GM21786 (cell line): Measurements from ENCODE around the gene MIF.

ENCODE experiments used
- ATAC-seq: cut with Tn5 transposase; IDR thresholded peaks from one replicate; pipeline ENCODE4 v1.9.1; 2021; ENCODE audit not compliant: unreplicated experiment

MIF gene

DNA sequence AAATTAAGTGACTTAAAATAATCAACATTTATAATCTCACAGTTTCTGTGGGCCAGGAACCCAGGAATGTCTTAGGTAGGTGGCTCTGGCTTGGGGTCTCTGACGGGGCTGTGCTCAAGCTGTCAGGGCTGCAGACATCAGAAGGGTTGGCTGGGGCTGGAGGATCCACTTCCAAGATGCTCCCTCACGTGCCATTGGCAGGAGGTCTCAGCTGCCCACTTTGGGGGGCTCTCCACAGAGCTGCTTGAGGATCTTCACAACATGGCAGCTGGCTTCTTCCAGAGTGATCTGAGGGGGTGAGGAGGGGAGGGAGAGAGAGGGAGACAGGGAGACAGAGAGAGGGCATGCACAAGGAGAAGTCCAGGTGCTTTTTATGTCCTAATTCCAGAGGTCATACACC, 18.4 kb upstream of the MIF start:
- ATAC-seq, result no peak

DNA sequence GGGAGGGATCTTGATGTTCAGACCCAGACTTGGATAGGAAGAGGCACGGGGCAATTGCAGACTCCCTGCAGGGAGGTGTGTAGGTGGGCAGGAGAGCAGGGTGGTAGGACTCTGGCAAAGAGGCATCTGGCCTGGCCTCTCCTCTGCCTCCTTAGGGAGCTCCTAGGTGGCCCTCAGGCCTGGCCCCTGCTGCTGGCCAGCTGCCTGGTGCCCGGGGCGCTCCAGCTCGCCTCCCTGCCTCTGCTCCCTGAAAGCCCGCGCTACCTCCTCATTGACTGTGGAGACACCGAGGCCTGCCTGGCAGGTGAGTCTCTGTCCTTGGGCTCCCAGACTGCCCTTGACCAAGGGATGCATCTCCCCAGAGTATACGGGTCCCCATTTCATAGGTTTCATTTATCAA, 16.6 kb upstream of the MIF start:
- ATAC-seq, result no peak

- no peak for ATAC-seq
Measured at GRCh38 chr22:23878219-23878618, 16.0 kb upstream of the MIF start.

- no peak for ATAC-seq
Measured at GRCh38 chr22:23882370-23882769, 11.8 kb upstream of the MIF start.

DNA sequence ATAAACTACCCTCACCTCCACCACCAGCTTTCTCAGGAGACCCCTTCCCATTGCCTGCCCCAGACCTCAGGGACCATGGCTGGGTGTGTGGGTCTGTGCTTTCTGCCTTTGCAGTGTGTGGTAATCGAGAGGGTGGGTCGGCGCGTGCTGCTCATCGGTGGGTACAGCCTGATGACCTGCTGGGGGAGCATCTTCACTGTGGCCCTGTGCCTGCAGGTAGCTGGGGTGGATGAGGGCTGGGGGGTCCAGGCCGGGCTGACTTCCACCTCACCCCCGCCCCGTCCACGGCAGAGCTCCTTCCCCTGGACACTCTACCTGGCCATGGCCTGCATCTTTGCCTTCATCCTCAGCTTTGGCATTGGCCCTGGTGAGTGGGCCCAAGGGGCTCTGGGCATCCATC, 10.5 kb upstream of the MIF start:
- ATAC-seq, result no peak

GRCh38 chr22:23884140-23884539, 10.0 kb upstream of the MIF start:
- ATAC-seq, result no peak

- no peak for ATAC-seq
Measured at GRCh38 chr22:23888615-23889401, 5.4 kb upstream of the MIF start.

DNA sequence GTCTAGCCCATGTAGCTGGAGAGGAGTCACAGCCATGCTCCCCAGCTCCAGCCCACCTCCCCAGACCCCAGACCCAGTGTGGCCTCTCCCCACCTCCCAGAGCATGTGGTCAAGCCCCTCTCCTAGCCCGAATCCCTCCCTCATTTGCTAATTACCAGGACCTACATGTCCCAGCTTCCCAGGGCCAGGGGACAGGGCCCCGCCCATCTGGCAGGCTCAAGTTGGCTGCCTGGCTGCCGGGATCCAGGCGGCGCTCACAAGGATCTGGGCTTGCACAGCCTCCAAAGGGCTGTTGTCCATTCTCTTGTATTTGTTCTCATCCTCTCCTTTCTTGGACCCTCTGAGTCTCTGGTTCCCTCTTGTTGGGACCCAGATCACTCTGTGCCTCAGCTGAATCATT, 4.6 kb upstream of the MIF start:
- ATAC-seq, result no peak

DNA sequence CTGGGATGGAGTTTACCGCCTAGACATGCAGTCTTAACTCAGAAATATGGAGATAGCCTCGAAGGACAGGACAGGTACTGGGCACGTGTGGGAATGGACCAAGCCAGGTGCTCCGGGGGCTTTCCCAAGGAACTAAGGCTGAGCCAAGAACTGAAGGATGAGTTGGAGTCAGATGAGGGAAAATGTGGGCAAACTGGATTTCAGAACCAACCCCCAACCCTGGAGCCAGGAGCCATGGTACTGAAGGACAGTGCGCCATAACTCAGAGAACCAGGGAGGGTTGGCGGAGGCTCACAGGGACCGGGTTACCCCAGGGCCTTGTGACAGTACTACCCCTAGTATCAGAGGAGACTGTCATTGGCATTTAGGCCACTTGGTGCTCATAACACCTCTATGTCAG, 2.5 kb upstream of the MIF start:
- no peak for ATAC-seq

DNA sequence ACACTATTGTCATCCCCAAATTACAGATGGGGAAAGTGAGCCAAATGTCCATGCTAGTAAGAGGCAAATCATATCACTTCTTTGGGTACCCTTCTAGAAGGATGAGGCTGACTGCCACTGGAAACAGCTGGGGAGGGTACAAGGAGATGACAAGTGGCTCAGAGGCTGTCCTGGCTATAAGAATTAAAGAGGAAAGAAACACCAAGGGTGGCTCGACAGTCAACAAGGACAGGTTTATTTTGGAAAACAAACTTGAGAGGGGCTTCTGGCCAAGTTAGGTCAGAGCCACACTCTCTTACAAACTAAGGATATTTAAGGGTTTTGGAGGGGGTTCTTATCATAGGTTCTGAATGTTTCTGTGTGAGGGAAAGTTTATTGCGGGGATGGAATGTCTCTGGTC, 2.1 kb upstream of the MIF start:
- ATAC-seq, result no peak

DNA sequence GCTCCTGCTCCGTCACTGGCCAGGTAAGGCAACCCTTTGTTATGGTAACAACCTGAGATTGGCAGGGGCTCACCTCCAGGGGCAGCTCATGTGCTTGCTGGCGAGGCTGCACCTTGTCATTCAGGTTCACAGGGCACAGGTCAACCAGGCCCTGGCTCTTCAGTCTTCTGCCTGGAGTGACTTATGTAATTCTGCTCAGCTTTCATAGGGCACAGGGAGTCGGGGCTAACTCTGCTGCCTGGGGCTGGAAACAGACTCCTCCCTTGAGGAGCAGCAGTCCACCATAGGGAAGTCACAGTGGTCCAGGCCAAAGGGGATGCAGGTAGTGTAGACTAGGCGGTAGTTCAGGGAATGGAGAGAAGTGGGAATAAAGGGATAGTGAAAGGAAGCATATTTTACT, 1.5 kb upstream of the MIF start:
- no peak for ATAC-seq

- ATAC-seq, result no peak
Measured at GRCh38 chr22:23893121-23893944, 850 bp upstream of the MIF start.

DNA sequence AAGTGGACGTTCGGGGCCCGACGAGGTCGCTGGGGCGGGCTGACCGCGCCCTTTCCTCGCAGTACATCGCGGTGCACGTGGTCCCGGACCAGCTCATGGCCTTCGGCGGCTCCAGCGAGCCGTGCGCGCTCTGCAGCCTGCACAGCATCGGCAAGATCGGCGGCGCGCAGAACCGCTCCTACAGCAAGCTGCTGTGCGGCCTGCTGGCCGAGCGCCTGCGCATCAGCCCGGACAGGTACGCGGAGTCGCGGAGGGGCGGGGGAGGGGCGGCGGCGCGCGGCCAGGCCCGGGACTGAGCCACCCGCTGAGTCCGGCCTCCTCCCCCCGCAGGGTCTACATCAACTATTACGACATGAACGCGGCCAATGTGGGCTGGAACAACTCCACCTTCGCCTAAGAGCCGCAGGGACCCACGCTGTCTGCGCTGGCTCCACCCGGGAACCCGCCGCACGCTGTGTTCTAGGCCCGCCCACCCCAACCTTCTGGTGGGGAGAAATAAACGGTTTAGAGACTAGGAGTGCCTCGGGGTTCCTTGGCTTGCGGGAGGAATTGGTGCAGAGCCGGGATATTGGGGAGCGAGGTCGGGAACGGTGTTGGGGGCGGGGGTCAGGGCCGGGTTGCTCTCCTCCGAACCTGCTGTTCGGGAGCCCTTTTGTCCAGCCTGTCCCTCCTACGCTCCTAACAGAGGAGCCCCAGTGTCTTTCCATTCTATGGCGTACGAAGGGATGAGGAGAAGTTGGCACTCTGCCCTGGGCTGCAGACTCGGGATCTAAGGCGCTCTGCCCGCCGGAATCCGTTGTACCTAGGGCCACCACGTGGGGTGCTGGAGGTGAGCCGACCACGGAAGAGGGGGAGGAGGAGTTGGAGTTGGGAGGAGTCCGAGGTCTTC, 771 bp downstream of the MIF start:
- ATAC-seq, result peak; percentile 17

- ATAC-seq, result no peak
Measured at GRCh38 chr22:23895599-23896144, 1.5 kb downstream of the MIF start.

GRCh38 chr22:23896166-23896522, 2.0 kb downstream of the MIF start:
- ATAC-seq, result no peak

DNA sequence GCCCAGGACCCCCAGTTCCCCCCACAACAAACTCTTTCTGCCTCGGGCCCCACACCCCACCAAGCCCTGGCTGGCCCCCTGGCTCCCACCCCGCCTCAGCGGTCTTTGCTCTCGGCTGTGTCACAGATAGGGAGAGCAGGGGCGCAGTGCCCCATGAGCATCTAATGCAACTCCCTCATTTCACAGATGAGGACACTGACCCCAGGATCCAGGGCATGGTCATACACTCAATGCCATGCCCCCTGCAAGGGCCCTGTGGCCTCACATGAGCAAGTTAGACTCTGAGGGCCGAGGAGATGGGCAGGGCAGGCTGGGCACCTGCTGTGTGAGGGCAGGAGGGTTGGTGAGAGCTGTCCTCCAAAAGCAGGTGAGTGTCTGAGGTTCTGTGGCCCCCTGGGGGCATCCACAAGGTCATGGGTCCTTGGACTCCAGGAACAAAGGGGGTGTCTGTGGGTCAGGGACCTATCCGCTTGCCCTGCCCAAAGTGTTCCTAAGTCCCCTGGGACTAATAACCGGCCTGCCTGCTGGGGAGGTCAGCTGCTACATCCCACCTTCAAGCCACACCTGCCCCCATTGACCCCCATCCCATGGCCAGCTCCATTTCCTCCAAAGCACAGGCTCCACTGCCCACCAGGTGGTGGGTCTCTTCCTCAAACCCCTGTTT, 2.5 kb downstream of the MIF start:
- ATAC-seq, result no peak

DNA sequence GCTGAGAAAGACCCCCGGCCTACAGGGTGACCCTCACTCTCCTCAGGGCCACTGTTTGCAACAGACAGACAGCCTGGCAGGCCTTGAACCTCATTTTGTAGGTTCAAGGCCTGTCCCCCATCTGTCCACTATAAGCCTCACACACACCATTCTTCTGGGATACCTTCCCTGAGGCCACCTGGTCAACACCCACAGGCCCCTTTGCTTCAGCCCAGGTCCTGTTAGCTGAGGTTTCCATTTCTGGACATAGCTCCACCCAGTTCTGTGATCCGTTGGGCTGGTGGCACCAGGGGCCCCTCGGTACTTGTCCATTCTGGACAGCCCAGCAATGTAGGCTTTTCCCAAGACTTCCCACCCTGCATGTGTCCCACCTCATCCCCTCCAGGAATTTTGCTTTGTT, 3.1 kb downstream of the MIF start:
- ATAC-seq, result no peak

DNA sequence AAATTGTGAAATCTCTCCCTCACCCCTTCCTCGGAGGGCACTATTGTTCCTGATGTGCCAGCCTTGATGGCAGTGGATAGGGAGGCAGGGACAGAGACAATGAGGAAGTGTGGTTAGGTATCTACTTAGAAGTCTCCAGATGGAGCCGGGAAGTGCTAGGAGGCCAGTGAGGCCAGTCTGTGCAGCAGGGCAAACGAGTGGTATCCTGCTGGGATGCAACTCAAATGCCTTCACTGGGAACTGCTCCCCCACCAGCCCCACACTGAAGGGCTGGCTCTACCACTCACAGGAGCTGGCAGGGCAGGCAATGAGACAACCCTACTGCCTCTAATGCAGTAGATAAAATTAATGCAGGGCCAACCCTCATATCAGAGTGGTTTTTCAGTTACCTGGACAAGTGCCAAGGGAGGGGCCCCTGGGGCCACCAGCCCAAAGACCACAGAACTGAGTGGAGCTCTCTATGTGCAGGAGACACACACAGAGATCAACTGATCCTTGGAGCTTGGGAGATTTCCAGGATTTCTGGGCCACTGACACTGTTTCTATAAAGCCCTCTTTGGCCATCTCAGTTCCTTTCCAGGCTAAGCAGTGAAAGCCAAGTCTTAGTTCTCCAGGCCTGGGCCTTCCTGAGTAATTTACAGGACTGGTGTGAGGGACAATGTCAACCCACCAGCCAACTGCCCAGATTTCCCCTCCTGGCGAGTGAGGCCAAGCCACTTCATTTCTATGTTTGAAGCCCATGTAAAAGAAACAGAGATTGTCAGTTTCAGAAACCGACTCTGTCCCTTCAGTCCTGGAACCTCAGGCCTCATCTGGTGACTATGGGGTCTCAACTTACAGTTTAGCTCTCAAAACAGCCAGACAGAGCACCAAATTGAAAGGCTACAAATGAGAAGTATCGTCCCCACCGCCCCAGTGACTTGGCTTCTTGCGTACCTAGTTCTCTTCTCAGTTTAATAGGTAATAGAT, 4.1 kb downstream of the MIF start:
- ATAC-seq, result no peak

DNA sequence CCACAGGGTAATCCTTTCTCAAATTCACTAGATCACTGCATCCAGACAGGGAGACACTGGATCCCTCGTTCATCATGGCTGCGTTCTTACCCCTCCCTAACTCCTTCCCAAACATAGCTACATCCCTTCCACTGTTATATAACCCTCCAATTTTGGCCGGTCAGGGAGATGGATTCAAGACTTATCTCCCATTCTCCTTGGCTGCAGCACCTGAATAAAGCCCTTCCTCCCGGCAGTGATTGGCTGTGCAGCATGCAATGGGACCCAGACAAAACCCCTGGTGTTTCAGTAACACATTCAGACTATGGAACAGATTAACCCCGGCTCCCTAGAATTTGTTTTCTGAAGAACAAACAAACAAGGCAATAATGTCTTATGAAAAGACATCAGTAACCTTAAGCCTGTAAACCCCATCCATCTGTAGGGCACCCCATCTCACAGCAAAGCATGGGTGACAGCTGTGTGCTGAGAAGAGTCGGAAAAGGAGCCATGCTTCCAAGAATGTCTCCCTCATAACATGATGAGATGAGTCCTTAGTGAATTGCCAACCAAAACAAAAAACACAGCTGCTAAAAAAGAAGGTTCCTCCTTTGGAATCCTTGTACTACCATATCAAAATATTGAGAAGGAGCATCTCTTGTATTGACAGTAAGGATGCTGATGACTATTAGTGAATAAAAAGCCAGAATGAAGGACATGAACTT, 5.0 kb downstream of the MIF start:
- ATAC-seq, result no peak
